GM18505 (cell line): ENCODE results near the gene THOC1.

ENCODE experiments used
- ATAC-seq: cut with Tn5 transposase; IDR thresholded peaks from one replicate; pipeline ENCODE4 v1.9.1; 2021; ENCODE audit not compliant: unreplicated experiment
- POLR2A ChIP-seq: IDR thresholded peaks from 4 replicates; pipeline ENCODE4 v1.6.1; 2011; ENCODE audit warnings: borderline replicate concordance; ENCODE audit not compliant: insufficient read depth, insufficient read length; ENCODE audit errors: extremely low read depth

The THOC1 gene

GRCh38 chr18:172361-172760 lies 95.5 kb downstream of the THOC1 start:
- ATAC-seq: no peak
- TF ChIP-seq POLR2A: no peak
